Fibroblast of pulmonary artery (primary cell): ENCODE results near the gene TMBIM6.
A peak's percentile ranks its signal among the peaks of the same experiment; 100 is the strongest.

ENCODE experiments used
- DNase-seq: peaks from one replicate; pipeline ENCODE4 v3.0.0-alpha.2; 2010; ENCODE audit warnings: low read depth
- H3K4me3 ChIP-seq: replicated peaks from 2 replicates; pipeline ENCODE4 v1.5.1; 2011; ENCODE audit warnings: low read depth, mild to moderate bottlenecking, control low read depth, low read length, moderate library complexity
- TF ChIP-seq, protein P1 (sequence below): IDR thresholded peaks from 2 replicates; pipeline ENCODE4 v1.5.1; 2011; ENCODE audit warnings: mild to moderate bottlenecking, control low read depth, low read length, inconsistent platforms; ENCODE audit errors: missing control alignments

Gene TMBIM6, protein sequence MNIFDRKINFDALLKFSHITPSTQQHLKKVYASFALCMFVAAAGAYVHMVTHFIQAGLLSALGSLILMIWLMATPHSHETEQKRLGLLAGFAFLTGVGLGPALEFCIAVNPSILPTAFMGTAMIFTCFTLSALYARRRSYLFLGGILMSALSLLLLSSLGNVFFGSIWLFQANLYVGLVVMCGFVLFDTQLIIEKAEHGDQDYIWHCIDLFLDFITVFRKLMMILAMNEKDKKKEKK

DNA sequence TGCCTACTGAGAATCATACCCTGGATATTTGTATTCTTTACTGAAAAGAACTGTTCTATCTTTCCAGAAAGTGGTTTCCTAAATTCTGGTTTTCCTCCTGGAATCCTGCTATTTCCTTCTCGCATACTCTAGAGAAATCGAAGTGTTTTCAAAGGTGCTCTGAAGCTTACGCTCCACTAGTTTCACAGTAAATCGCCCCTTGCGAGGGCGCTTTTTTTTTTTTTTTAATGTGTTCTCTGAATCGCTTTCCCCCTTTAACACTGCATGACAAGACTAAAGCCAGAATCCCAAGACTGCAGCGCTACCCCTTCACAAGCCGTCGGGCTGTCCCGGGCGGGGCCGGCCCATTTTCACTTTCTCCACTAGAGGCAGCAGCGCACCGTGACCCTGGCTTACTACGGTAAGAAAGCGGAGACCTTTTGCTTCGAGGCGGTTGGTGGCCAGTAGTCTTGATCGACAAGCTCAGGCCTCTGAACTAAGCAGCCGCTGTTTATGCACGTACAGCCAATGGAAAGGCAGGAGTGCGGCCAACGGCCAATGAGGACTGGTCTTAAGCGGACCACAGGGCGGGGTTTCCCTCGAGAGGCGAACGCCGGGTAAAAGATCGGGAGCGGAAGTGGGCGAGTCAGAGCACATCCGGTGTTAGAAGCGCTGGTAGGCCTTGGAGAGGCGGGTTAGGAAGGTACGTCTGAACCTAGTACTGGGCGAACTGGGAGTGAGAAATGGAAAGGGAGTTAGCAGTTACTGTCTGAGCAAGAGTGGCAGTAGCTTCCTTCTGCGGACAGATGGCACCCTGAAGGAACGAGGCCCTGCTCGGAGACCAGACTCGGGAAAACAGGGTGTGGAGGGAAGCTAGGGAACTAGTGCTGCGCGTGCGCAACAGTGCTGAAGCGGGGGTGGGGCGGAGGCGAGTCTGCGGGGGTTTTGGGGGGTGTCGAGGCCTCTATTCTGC lies at the start of gene TMBIM6:
Gene TMBIM6 (plus strand): TSS at position 628 of the 952 bp plus-strand sequence. CDS start 10,937 bp downstream, outside the sequence.
- H3K4me3 ChIP-seq = peak within 1 kb of the TSS; percentile 91
- TF ChIP-seq, protein P1, sequence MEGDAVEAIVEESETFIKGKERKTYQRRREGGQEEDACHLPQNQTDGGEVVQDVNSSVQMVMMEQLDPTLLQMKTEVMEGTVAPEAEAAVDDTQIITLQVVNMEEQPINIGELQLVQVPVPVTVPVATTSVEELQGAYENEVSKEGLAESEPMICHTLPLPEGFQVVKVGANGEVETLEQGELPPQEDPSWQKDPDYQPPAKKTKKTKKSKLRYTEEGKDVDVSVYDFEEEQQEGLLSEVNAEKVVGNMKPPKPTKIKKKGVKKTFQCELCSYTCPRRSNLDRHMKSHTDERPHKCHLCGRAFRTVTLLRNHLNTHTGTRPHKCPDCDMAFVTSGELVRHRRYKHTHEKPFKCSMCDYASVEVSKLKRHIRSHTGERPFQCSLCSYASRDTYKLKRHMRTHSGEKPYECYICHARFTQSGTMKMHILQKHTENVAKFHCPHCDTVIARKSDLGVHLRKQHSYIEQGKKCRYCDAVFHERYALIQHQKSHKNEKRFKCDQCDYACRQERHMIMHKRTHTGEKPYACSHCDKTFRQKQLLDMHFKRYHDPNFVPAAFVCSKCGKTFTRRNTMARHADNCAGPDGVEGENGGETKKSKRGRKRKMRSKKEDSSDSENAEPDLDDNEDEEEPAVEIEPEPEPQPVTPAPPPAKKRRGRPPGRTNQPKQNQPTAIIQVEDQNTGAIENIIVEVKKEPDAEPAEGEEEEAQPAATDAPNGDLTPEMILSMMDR = peak; percentile 94
- peak; percentile 100 for DNase-seq

DNA sequence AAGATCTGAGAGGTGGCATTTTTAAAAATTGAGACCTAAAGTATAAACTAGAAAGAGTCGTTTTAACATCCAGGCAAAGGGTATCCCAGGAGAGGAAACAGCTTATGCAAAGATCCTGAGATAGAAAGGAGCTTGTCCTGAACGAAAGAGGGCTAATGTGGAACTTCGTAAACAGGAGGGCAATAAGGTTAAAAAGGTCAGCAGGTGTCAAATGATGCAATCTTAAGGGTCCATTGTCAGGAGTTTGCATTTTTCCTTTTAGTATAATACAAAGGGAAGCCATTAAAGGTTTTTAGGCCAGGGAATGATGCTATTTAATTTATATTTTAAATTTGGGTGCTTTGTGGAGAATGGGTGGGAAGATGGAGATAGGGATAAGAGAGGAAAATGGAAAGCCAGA lies 48.5 kb upstream of the TMBIM6 start:
- H3K4me3 ChIP-seq = no peak overlapping the region
- DNase-seq = no peak
- TF ChIP-seq, protein P1 = no peak

DNA sequence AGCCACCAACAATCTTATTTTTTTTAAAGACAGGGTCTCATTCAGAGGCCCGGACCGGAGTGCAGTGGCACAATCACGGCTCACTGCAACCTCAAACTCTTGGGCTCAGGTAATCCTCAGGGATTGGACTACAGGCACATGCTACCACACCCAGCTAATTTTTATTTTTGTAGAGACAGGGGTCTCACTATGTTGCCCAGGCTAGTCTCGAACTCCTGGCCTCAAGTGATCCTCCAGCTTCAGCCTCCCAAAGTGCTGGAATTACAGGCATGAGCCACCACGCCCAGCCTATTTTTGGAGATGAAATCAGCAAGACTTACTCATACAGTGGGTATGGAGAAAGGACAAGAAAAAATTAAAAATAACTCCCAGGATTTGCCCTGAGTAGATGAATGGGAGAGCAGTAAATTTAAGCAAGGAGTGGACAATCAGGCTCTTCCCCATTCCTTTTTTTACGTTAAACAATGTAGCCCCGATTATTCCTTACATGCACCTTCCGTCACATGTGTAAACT lies 47.4 kb upstream of the TMBIM6 start:
- no peak for DNase-seq
- TF ChIP-seq, protein P1 = no peak
- no peak overlapping the region for H3K4me3 ChIP-seq

DNA sequence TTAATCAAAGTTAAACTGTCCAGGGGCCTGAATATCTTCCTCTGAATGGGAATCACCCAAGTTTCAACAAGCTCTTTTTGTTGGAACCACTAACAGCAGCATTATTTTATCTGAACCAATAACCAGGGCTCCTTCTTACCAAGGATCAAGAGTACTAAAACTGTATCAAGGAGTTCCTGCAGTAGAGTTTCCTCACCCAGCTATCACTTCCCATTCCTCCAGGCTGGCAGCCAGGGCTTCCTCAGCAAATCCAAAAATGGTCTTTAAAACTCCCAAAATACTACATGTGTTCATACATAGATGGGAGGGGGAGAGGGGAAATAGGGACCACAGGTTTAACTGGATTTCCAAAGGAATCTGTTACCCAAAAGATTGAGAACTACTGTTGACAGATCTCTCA lies 44.6 kb upstream of the TMBIM6 start:
- no peak for DNase-seq
- H3K4me3 ChIP-seq = no peak overlapping the region
- TF ChIP-seq, protein P1 = no peak

DNA sequence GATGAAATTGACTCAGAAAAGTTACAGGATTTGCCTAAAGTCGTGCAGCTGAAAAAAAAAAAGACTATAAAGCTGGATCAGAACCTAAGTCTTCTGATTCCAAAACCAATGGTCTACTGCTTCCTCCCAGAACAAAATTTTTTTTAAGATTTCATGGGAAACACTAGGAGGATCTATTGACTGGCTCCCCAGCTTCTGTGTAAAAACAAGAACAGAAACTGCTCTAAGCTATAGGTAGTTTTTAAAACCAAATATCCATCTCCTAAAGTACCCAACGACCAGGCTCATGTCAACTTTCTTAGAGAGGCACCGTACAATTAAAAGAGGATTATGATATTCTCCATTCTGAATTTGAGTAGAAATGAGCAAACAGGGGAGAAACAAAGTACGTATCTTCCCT lies 43.5 kb upstream of the TMBIM6 start:
- no peak overlapping the region for H3K4me3 ChIP-seq
- no peak for DNase-seq
- TF ChIP-seq, protein P1 = no peak

DNA sequence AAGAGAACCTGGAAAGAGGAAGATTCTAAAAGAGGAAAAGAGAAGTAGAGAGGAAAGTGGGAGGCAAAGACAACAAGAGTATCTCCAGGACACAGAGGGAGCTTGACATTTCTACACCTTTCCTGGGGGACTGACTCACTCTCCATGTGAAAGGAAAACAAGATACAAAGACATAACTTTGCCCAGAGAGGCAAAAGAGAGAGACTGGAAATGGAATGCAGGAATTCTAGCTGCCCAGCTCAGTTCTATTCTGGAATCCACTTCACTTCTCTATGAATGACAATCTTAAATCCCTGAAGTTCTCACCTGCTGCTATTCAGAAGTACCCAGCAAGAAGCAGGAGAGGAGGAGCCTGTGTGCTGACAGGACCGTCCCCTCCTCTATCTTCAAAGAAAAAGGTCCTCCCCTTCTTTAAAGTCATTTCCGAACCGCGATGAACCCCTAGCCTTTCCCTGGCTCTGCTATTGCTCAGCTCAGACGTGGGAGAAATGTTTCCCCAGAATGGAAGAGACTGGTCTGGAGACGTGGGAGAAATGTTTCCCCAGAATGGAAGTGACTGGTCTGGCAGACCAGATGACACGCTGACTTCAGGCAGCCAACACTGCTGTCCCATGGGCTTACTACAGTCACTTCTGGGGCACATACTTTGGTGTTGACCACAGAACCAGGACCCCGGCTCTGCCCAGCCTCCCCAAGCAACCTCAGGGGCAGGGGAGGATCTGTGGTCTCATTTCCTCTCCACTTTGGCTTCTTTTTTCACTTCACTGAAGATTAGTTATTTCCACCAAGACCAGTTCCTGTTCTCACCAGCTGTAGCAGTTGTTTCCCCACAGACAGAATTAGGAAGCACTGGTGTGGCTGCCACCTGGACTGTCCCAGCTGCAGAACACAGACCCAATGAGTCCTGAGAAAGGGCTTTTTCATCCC lies 42.5 kb upstream of the TMBIM6 start:
- TF ChIP-seq, protein P1 = no peak
- DNase-seq = peak; percentile 73
- H3K4me3 ChIP-seq = peak overlapping the region; percentile 26
